ENCODE data around the gene CHCHD5.

Gene CHCHD5

GRCh38 chr2:112577756-112578155 is 6.7 kb upstream of the CHCHD5 start:
- no peak for TF ChIP-seq CTCF (IDR thresholded peaks at IDR 0.05; ENCODE audit: borderline replicate concordance, control extremely low read depth, extremely low read depth, insufficient read depth, missing control alignments)
- in situ Hi-C loops (cut with MboI; ENCODE audit: low sequenced_read_pairs, unreplicated experiment): no loop called here
- DNase-seq (ENCODE audit: low spot score): no peak

GRCh38 chr2:112579241-112579640 is 5.2 kb upstream of the CHCHD5 start:
- TF ChIP-seq CTCF (IDR thresholded peaks at IDR 0.05; ENCODE audit: borderline replicate concordance, control extremely low read depth, extremely low read depth, insufficient read depth, missing control alignments): no peak
- DNase-seq (ENCODE audit: low spot score): no peak

DNA sequence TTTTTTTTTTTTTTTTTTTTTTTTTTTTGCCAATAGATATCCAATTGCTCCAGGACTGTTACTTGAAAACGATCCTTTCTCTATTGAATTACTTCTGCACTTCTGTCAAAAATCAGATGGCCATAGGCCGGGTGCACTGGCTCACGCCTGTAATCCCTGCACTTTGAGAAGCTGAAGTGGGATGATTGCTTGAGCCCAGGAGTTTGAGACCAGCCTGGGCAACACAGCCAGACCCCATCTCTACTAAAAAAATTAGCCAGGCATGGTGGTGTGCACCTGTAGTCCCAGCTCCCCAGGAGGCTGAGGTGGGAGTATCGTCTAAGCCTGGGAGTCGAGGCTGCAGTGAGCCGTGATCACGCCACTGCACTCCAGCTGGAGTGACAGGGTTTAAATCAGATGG is 4.3 kb upstream of the CHCHD5 start:
- no peak for DNase-seq (ENCODE audit: low spot score)
- no peak for TF ChIP-seq CTCF (IDR thresholded peaks at IDR 0.05; ENCODE audit: borderline replicate concordance, control extremely low read depth, extremely low read depth, insufficient read depth, missing control alignments)
- in situ Hi-C loops (cut with MboI; ENCODE audit: low sequenced_read_pairs, unreplicated experiment): no loop called here

More at GRCh38 chr2:112579241-112579640, 5.2 kb upstream of the CHCHD5 start:
- in situ Hi-C loops (cut with MboI; ENCODE audit: low sequenced_read_pairs, unreplicated experiment): no loop called here

GRCh38 chr2:112582314-112582746 is 2.1 kb upstream of the CHCHD5 start:
- in situ Hi-C loops (cut with MboI; ENCODE audit: low sequenced_read_pairs, unreplicated experiment): no loop called here
- no peak for DNase-seq (ENCODE audit: low spot score)
- no peak for TF ChIP-seq CTCF (IDR thresholded peaks at IDR 0.05; ENCODE audit: borderline replicate concordance, control extremely low read depth, extremely low read depth, insufficient read depth, missing control alignments)

- in situ Hi-C loops (cut with MboI; ENCODE audit: low sequenced_read_pairs, unreplicated experiment): no loop called here
- TF ChIP-seq CTCF (IDR thresholded peaks at IDR 0.05; ENCODE audit: borderline replicate concordance, control extremely low read depth, extremely low read depth, insufficient read depth, missing control alignments): no peak
- no peak for DNase-seq (ENCODE audit: low spot score)
These were observed 794 bp upstream of the CHCHD5 start for GRCh38 chr2:112583497-112584133.

GRCh38 chr2:112584891-112585250 is 462 bp downstream of the CHCHD5 start:
- no peak for DNase-seq (ENCODE audit: low spot score)
- no peak for TF ChIP-seq CTCF (IDR thresholded peaks at IDR 0.05; ENCODE audit: borderline replicate concordance, control extremely low read depth, extremely low read depth, insufficient read depth, missing control alignments)
- in situ Hi-C loops (cut with MboI; ENCODE audit: low sequenced_read_pairs, unreplicated experiment): no loop called here
